Jurkat, Clone E6-1 (cell line): ENCODE data around the gene ZSWIM9.

Source experiments
- DNase-seq: peaks from one replicate; pipeline ENCODE4 v3.0.0-alpha.2; 2011; ENCODE audit warnings: low read depth, low spot score
- H3K4me3 ChIP-seq: 2 replicates; pipeline ENCODE4 v1.5.1; 2011; ENCODE audit warnings: mild to moderate bottlenecking, low read length, control low read depth, moderate library complexity

The ZSWIM9 gene

GRCh38 chr19:48170817-48171347, 402 bp downstream of the ZSWIM9 start:
- H3K4me3 ChIP-seq = peak overlapping the region; percentile 92
- peak; percentile 34 for DNase-seq

GRCh38 chr19:48171710-48172109, 1.2 kb downstream of the ZSWIM9 start:
- DNase-seq = no peak
- H3K4me3 ChIP-seq = no peak overlapping the region

GRCh38 chr19:48174445-48175030, 4.1 kb downstream of the ZSWIM9 start:
- H3K4me3 ChIP-seq = no peak overlapping the region
- no peak for DNase-seq

- no peak for DNase-seq
- no peak overlapping the region for H3K4me3 ChIP-seq
Measured at GRCh38 chr19:48175578-48175977, 5.1 kb downstream of the ZSWIM9 start.

GRCh38 chr19:48176226-48176625, 5.7 kb downstream of the ZSWIM9 start:
- no peak overlapping the region for H3K4me3 ChIP-seq
- no peak for DNase-seq

GRCh38 chr19:48181505-48181904, 11.0 kb downstream of the ZSWIM9 start:
- no peak overlapping the region for H3K4me3 ChIP-seq
- no peak for DNase-seq

GRCh38 chr19:48182434-48182833, 12.0 kb downstream of the ZSWIM9 start:
- DNase-seq = no peak

GRCh38 chr19:48183356-48183755, 12.9 kb downstream of the ZSWIM9 start:
- DNase-seq = no peak
- no peak overlapping the region for H3K4me3 ChIP-seq

More at GRCh38 chr19:48182434-48182833, 12.0 kb downstream of the ZSWIM9 start:
- no peak overlapping the region for H3K4me3 ChIP-seq

- no peak for DNase-seq
Measured at GRCh38 chr19:48186015-48186414, 15.5 kb downstream of the ZSWIM9 start.

GRCh38 chr19:48186541-48186991, 16.1 kb downstream of the ZSWIM9 start:
- no peak for DNase-seq
- H3K4me3 ChIP-seq = no peak overlapping the region

More at GRCh38 chr19:48186015-48186414, 15.5 kb downstream of the ZSWIM9 start:
- no peak overlapping the region for H3K4me3 ChIP-seq

- peak; percentile 87 for DNase-seq
- H3K4me3 ChIP-seq = no peak overlapping the region
Measured at GRCh38 chr19:48190288-48190884, 19.9 kb downstream of the ZSWIM9 start.

- no peak overlapping the region for H3K4me3 ChIP-seq
- no peak for DNase-seq
Measured at GRCh38 chr19:48190885-48191284, 20.4 kb downstream of the ZSWIM9 start.

- no peak overlapping the region for H3K4me3 ChIP-seq
- DNase-seq = no peak
Measured at GRCh38 chr19:48192750-48193149, 22.3 kb downstream of the ZSWIM9 start.

- DNase-seq = peak; percentile 24
- no peak overlapping the region for H3K4me3 ChIP-seq
Measured at GRCh38 chr19:48194041-48194843, 23.8 kb downstream of the ZSWIM9 start.

- DNase-seq = no peak
- no peak overlapping the region for H3K4me3 ChIP-seq
Measured at GRCh38 chr19:48194844-48195830, 24.7 kb downstream of the ZSWIM9 start.

GRCh38 chr19:48196321-48196763, 25.9 kb downstream of the ZSWIM9 start:
- no peak for DNase-seq
- no peak overlapping the region for H3K4me3 ChIP-seq

- no peak for DNase-seq
- H3K4me3 ChIP-seq = no peak overlapping the region
Measured at GRCh38 chr19:48196933-48197665, 26.6 kb downstream of the ZSWIM9 start.

- H3K4me3 ChIP-seq = peak overlapping the region; percentile 86
- peak; percentile 31 for DNase-seq
Measured at GRCh38 chr19:48203222-48203793, 32.8 kb downstream of the ZSWIM9 start.
